Activated CD4-positive, alpha-beta T cell treated with anti-CD3 and anti-CD28 coated beads for 1 hour (primary cell): ENCODE data around the gene RGS8.

Source experiments
- DNase-seq: peaks from one replicate; pipeline ENCODE4 v3.0.0-alpha.2; 2020

Gene RGS8, protein sequence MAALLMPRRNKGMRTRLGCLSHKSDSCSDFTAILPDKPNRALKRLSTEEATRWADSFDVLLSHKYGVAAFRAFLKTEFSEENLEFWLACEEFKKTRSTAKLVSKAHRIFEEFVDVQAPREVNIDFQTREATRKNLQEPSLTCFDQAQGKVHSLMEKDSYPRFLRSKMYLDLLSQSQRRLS

DNA sequence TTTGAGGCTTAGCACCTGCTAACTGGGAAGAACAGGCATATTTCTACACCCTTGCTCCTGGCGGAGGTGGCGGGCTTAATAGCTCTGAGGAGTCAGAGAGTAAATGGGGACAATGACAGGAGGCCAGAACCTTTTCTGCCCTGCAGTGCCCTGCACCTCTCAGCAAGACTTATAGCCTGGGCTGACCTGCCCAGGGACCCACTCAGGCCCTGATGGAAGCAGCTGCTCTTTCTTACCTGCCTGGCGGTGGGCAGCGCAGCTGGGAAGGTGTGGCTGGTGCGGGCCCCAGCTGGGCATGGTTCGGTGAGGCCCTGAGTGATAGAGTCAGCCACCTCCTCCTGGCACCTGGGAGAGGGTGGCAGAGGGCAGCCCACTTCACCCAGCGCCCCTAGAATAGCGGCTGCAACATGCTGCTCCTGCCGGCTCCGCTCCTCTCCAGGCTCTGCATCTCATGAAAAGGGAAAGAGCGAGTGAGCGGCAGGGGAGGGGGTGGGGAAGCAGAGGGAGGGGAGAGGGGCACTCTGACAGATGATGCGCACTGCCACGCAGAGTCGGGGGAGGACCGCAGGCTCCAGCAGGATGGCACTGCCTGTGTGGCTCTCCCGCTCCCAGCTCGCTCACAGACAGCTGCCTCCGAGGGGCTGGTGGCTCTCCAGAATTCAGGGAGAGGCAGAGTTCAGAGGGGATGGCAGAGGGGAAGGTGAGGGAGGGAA lies at the start of gene RGS8:
RGS8 (minus strand) TSS at position 472 of the 713 bp plus-strand sequence. CDS start 14,938 bp downstream, outside the sequence.
- no peak for DNase-seq

DNA sequence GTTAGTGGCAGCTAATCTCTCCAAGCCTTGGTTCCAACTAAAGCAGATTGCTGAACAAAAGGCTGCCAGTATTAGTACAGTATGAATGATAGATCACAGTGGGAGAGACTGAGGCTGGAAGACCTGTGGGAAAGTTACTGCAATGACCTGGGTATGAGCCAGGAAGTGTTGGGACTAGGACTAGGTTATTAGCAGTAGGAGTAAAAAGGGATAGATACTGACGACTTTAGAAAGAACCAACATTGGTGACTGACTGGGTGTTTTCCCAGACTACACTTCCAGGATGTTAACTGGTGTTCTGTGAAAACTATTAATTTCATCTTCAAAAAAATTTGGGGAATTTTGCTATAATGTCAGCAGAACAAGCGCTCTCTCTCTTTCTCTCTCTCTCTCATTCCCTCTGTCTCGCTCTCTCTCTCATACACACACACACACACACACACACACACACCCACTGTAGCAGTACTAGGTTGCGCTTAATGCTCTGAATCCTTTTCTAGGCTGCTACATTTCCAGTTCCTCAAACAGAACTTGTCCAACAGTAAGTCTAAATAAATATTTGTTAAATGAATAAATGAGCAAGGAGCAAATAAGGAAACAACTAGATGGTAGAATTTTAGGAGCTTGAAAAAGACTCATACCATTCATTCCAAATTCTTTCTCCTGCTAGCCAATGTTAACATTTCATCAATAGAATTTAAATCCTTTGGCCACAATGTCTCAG lies 47.6 kb upstream of the RGS8 start:
- no peak for DNase-seq

DNA sequence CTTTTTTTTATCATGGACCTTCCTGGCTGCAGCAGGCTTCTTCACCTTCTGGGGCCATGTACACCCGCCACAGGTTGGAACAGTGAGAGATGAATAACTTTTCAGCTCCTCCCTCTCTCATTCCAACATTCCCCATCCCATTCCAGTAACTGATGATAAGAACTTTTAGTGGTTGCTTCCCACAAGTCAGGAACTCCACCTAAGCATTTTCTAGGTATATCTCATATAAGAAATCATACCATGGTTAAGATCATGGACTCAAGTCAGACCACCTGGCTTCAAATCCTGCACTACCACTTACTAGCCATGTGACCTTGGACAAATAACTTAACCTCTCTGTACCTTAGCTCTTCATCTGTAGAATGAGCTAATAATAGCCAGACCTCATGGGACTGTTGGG lies 42.5 kb upstream of the RGS8 start:
- no peak for DNase-seq

DNA sequence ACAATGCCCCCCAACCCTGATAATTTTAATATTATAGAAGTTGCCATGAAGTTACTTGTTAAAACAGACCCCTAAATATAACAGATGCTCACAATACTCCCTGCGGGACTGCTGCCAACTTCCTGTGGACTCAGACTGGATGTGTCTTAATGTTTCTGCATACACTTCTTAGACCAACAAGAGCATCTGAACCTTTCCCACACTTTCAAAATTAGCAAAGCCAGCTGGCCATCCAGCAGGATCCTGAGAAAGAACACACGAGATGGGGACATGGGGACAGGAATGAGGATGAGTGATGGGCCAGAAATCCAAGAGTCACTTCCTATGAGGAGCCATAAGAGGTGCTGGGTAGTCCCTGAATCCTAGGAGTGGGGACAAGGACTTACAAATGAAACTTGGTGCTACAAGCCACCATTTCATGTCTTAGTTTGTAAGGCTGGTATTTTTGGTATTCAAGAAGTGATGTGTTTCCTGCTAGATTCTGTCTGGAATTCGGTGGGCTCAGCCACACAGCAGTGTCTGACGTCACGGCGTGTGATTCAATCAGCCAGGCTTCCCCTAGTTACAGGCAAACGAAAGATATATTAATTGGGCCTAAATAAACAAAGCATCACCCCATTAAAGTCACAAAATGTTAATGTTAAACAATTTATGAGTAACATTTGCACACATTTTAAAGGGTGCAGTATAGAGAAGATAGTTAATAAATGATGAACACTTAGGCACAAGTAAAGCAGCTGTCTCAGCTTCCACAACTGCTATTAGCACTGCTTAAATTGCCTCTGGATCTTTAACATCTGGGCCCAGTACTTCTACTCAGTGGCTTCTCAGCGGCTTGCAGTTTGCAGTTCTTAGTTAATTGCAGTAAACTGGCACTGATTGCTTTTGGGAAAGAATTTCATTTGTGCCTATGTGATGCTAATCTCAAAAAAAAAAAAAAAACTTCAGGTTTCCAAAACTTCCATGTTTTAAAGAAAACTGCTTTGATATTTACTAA lies 41.2 kb upstream of the RGS8 start:
- DNase-seq = no peak

GRCh38 chr1:182724215-182724614 lies 39.8 kb upstream of the RGS8 start:
- no peak for DNase-seq

GRCh38 chr1:182723200-182723599 lies 38.8 kb upstream of the RGS8 start:
- DNase-seq = no peak

DNA sequence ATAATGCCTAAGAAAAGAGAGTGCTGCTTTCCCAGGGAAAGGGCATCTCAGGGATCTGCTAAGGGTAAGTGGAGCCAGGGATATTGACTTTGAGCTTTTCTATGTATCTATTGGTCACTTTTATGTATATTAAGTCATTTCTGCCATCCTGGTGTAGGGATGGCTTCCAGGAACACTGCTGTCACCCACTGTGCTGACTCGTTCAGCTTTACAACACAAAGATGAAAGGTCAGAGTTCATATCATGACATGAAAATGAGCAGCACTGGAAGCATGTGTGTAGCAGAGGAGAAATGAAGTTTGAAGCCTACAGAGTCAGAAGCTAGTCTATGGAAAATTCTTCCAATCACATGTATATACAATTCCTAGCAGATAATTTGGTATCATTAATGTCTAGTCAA lies 37.1 kb upstream of the RGS8 start:
- no peak for DNase-seq

DNA sequence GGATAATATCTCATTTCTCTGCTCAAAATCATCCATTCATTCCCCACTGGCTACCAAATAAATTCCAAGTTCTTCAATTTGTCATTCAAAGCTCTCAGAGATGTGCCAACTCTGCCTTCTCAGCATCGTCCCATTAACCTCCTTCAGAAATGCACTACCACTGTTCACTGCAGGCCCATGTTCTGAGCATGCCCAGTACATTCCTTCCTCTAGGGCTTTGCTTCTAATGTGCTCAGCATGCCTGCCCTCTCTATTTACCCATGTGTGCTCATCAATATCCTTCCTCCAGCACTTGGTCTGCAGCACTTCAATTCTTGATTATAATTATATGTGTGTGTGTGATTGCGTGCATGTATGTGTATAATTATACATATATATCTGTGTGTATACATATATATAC lies 36.1 kb upstream of the RGS8 start:
- DNase-seq = no peak

DNA sequence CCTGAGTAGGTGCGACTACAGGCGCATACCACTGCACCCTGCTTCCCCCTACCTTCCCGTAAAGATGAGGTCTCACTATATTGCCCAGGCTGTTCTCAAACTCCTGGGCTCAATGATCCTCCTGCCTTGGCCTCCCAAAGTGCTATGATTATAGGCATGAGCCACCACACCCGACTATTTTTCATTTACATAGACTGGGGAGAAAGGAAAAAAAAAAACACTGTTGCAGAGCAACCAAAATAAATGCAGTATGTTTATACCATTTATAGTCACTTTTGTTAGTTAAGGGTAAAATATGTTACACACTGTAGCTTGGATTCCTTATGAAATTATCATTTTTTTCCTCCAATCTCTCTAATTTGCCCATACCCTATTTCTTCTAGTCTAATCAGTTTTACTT lies 35.2 kb upstream of the RGS8 start:
- no peak for DNase-seq

DNA sequence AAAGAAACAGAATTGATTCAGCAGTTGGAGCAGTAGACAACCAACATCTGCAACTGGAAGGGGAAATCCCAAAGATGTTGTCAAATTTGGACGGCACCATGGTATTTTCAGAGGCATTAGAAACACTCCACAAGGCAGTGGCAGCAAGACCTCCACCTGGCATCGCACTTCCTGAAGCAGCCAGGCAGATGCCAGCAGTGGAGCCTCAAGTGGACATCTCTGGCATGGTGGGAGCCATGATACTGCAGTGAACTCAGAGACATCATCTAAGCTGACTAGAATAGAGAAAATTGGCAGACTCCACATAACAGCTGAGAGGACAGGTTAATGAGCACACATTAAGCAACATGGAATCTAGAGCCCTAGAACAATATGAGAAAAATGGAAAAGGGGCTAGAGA lies 33.9 kb upstream of the RGS8 start:
- no peak for DNase-seq

DNA sequence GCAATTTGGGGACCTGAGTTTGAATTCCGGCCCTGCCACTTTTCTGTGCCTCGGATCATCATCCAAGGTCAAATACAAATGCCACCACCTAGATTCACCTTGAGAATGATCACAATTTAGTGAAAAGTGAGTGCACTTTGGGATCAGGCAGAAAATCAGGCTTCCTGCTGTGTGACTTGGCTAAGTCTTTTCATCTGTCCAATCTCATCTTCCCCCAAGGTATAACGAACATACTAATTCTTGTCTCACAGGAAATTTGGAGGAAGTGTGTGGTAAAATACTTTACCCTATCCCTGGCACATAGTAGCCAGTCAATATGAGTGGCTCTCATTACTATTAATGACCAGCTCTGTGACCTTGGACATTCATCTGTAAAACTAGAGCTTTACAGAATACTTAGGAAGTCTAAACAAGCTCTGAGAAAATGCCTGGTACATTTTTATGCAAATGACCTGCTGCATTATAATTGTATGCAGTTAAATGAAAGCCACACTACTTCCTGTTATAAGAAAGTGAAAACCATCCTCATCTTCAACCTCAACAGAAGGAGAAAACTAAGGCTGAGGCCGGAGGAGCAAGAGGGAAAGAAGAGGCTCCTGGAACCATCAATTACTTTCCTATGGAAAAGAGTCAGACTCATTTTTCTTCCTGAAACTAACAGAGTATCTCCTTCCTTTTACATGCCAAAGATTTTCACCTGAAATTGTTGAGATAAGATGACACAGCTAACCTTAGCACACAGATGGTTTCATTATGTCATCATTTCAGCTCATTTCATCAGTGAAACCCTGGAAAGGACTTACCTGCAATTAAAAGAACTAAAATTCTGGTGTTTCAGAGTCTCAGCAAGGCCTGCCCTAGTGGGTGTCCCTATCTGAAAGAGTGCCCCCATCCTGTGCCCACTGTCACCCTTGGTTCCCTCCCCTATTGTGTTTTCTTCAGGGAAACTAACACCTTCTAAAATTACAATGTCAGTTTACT lies 32.6 kb upstream of the RGS8 start:
- no peak for DNase-seq

DNA sequence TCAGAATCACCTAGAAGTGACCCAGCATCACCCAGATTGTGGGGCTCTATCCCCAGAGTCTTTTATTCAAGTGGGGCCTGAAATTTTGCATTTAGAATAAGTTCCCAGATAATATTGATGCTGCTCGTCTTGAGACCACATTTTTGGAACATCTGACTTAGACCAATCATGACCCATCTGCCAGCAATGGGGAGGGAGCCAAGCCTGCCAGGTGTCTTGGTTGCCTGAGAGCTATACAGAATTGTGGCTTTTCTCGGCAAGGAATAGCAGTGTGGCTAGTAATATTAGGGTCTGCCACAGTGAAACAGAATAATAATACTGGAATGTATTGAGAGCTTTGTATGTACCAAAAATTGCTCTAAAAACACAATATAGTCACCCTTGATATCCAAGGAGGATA lies 31.1 kb upstream of the RGS8 start:
- DNase-seq = no peak

DNA sequence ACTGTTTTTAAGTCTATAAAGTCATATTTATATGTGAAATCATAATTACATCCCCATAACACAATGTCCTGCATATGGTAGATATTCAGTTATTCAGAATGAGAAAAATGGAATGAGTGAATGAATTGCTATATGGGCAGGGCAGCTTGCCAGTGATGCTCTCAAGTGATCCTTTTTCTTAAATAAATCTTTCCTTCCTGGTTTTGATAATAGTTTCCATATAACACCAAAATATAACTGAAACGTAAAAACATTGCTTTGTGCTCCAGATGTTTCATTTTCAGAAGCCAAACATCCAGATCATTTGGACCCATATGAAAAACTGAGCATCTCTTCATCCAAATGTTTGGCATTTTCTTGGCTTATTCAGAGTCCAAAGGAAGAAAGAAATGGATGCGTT lies 30.2 kb upstream of the RGS8 start:
- DNase-seq = no peak

DNA sequence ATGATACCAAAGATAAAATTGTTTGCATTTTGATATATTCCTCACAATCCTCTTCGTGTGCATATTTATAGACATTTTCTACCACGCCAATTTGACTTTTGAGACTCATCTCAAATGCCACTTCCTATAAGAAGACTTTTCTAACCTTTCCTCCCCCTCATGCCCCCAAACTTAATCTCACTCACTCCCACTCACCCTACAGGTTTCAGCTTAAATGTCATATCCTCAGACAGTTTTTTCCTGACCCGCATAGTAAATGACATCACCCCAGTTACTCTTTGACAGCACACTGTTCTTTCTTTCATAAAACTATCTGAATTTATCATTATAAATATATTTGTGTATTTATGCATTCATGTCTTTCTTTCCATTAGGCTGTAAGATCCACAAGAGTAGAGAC lies 29.6 kb upstream of the RGS8 start:
- DNase-seq = no peak

- DNase-seq = no peak
Observed at GRCh38 chr1:182713492-182713891, 29.1 kb upstream of the RGS8 start.

GRCh38 chr1:182709855-182710254 lies 25.5 kb upstream of the RGS8 start:
- no peak for DNase-seq

DNA sequence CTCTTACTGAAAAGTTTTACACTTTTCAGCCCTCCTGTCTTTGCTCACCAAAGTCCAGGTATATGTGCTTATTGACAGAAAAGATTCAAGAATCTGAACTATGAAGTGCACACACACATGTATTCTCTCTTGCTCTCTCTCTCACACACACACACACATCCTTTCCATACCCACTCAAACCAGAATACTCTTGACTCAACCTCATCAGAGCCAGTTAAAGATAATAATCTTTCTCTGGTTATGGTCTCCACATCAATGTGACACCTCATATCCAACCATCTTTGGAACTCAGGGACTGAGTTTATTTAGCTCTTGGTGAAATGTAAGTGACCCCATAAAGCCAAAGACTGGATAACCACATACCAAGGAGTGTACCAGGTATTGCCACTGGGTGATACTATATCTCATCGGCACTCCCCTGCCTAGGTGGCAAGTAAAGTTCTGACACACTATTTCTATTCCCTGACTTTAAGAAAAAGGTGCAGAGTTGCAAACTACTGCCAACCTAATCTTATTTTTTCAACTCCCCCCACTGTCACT lies 24.9 kb upstream of the RGS8 start:
- DNase-seq = no peak

DNA sequence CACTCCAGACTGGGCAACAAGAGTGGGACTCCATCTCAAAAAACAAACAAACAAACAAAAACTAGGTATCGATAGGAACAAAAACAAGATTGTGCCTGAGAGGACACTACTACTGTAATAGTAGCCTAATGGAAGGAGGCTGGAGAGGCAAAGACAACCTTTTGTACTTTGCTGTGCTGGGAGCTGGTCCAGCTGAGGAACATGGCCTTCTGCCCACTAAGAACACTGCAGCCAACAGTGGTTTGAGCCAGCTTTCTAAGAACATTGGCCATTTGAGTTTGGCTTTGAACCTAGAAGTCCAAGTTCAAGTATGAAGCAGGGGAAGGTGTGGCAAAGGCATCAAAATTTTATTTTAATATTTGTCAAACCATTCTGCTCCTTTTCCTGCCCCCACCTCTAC lies 22.7 kb upstream of the RGS8 start:
- no peak for DNase-seq

DNA sequence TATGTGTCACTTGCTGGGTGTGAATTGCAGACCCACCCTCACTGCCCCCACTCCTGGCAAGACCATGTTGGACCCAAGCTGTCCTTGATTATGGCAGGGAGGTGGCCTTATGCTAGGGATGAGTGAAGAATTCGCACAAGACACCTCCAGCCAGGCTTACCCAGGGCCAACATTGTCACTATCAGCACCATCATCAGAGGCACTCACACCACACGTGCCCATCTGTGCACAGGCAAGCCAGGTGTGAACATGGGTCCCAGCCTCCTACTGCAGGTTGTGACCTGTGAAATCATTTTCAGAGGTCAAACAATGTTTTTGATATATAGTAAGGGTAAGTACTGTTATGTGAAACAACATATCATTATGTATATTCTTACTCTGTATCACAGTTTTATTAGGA lies 20.3 kb upstream of the RGS8 start:
- no peak for DNase-seq

GRCh38 chr1:182703539-182703938 lies 19.2 kb upstream of the RGS8 start:
- DNase-seq = no peak

DNA sequence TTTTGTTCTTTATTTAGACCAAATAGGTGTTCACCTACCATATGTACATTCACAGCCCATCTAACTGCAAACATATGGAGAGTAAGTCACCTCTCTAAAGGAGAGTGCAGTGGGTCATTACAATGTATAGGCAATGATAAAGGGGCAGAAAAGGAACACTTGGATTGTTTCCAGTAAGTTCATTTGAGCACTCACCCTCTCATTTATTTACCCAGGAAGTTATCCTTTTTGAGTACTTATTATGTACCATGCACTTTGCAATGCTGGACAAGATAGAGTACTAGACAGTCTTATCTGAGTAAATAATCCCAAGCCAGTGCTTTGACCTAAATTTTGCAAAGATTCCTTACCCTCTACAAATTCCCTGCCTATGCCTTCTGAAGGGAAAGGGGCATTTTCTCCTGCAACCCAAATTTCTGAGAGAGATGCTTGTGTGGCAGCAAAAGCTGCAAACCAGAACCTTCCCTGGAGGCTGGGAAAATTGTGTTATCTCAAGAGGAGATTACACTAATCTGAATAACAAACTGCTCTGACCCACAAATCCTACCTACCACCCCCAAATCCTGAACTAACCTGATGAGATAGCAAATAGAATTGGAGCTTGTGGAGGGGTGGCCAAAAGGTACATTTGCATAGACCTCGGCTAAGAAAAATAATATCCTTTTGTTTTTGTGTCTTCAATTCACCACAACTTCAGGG lies 18.6 kb upstream of the RGS8 start:
- DNase-seq = no peak
